NCI-H1930 (cell line): Measurements from ENCODE around the gene GNG7.
"Not testable (repeated sequence)": the region's sequence is repeated elsewhere in the genome, so short reads cannot be mapped to it uniquely, and the experiment has no call there.

Experiments
- DNase-seq, 2 experiments: peaks; one replicate each; lab custom pipeline; 2025; lab: John Stamatoyannopoulos, UW

Gene GNG7

DNA sequence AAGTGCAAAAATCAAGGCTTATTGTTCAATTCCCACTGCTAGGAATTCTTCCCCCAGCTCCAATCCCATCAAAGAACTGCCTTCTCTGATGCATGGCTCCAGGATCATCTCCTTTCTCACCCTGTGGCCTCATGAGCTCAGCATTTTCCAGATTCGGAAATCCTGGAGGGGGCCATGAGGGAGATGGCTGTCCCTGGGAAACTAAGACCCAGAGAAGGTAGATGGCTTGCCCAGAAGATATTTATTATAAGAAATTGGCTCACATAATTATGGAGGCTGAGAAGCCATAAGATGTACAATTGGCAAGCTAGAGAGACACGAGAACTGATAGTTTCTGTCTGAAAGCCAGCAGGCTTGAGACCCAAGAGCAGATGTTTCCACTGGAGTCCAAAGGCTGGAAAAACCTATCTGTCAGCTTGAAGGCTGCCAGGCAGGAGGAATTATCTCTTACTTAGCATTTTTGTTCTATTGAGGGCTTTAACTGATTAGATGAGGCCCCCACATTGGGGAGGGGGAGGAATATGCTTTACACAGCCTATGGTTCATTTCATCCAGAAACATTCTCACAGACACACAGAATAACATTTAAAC lies 168.0 kb downstream of the GNG7 start:
- DNase-seq = no peak

DNA sequence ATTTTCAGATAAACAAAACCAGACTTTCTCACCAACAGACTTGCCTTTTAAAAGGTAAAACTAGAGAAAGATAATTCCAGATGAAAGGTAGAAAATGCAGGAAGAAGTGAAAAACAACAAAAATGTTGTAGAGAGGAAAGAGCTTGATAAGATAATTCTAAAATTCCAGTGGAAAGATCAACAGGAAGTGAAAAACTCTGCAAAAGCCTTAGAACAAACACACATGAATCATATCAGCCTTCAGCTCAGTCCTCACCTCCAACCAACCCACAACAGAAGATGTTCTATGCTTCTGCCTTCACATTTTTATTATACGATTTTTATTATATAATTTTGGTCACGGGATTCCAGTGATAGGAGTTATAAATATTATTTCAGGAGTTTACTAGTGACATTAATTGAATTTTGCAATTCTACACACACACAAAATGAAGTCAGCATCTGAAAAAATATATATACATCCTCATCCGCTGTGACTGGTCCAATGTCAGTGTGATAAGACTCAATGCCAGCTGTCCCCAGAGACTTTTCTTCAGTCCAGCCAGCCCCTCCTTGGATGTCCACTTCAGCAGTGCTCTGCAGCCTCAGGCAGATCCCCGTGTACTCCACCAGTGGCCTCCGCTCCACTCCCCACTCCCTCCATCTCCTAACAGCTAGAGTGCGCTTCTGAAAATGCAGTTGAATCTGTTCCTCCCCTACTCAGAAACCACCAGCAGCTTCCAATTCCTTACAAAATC lies 168.6 kb downstream of the GNG7 start:
- DNase-seq = no peak

DNA sequence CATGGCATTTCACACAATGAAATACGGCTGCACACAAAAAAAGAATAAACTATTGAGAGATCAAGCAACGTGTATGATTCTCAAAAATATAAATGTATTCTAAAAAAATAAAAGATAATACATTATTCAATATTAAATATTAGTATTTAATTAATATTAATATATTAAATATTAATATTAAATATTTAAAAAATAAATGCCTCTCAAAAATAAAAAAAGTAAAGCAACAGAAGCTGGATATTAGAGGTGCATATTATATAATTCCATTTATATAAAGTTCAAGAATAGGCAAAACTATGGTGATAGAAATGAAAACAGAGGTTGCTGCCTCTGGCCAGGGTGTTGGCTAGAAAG lies 169.4 kb downstream of the GNG7 start:
- no peak for DNase-seq

DNA sequence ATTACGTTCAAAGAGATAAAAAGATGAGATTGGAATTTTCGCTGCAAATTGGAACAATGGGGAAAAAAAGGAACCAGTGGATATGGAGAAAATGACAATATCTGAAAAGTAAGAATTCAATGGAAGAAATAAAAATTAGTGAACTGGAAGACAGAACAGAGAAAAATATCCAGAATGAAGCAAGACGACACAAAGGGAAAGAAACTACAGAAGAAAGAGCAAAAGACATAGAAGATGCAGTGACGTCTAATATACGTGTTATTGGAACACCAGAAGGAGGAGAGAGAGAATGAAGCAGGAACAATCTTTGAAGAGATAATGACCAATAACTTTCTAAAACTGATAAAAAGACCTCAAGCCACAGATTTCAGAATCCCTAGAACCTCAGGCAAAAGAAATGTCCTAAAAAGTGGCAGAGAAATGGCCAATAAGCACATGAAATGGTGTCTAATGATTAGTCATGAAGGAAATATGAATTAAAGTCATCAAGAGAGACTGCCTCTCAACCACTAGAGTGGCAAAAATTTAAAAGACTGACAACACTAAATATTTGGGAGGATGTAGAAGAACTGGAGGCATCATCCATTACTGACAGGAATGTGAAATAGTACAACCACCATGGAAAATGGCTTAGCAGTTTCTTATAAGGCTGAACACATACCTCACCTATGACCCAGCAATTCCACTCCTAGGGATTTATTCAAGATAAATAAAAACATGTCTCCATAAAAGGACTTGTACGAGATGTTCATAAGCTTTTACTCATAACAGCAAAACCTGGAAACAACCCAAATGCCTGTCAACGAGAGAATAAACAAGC lies 170.0 kb downstream of the GNG7 start:
- no peak for DNase-seq

DNA sequence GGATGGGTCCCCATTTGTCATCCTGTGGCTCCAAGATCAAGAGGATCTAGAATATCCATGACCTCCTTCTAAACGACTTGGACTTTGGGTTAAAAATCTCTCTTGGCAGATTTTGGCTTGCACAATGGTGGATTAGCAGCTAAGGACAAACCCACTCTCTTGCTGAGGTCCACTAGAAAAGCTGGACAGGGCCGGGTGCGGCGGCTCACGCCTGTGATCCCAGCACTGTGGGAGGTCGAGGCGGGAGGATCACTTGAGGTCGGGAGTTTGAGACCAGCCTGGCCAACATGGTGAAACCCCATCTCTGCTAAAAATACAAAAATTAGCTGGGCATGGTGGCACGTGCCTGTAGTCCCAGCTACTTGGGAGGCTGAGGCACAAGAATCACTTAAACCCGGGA lies 172.6 kb downstream of the GNG7 start:
- DNase-seq = not testable (repeated sequence)

DNA sequence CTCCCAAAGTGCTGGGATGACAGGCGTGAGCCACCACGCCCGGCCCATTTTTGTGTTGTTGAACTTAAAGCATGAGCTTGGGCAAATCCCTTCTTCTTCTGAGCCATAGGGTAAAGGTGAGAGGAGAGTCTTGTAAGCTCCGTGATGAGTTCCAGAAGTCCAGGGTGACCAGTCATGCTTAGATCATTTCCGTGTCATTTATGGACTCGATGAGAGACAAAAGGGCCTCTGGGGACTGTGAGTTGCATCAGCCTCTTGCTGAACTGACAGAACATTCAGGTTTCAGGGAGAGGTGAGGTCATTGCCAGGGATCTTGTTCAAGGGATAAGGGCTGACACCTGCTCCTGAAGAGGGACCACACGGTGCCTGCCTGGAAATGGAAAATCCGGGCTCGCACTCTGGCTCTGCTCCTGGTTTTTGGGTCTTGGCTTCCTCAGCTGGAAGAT lies 173.0 kb downstream of the GNG7 start:
- DNase-seq = peak in 1 of 2 experiments; percentile 47

DNA sequence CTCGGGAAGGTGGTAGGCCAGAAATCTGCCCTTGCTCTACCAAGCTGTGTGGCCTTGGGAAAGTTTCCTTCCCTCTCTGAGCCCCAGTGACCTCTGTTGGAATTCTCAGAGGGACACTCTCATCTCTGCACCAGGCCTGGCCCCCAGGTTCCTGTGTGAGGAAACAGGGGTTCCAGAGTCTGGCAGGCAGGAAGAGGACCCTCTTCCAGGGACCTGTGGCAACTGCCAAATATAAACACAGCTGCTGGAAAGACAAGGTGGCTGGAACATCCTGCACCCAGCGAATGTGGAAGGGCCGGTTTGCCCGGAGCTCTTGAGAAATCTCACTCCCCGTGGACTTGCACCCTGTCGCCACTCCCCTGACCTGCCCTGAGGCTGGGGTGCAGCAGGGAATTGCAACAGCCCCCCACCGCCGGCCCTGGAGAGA lies 173.8 kb downstream of the GNG7 start:
- DNase-seq = no peak

DNA sequence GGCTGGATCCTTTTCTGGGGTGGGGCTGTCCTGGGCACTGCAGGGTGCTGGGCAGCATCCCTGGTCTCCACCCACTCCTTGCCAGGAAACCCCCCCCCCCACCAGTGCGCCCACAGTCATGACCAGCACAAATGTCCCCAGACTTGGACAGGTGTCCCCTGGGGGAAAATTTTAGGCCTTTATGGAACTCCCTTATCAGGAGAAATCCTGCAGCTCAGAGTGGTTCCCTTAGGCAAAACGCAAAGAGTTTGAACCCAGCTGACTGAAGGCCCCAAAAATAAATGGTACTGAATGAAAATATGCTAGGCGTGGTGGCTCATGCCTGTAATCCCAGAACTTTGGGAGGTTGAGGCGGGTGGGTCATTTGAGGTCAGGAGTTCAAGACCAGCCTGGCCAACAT lies 174.8 kb downstream of the GNG7 start:
- no peak for DNase-seq

DNA sequence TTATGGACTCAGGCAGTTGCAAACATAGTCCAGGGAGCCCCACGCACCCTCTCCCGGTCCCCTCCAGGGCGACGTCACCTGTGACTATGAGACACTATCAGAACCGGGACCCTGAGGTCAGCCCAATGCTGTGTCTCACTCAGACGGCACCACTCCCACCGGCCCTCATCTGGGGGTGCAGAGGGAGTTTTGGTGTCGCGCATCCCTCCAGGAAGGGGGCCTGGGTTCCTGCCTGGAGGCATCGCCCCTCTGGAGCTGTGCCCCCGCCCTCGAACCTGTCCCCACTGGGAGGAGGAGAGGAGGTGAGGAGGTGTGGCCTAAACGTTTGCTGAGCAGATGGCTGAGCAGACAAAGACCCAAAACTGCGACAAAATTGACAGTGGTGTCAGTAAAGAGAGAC lies 175.3 kb downstream of the GNG7 start:
- DNase-seq = no peak

DNA sequence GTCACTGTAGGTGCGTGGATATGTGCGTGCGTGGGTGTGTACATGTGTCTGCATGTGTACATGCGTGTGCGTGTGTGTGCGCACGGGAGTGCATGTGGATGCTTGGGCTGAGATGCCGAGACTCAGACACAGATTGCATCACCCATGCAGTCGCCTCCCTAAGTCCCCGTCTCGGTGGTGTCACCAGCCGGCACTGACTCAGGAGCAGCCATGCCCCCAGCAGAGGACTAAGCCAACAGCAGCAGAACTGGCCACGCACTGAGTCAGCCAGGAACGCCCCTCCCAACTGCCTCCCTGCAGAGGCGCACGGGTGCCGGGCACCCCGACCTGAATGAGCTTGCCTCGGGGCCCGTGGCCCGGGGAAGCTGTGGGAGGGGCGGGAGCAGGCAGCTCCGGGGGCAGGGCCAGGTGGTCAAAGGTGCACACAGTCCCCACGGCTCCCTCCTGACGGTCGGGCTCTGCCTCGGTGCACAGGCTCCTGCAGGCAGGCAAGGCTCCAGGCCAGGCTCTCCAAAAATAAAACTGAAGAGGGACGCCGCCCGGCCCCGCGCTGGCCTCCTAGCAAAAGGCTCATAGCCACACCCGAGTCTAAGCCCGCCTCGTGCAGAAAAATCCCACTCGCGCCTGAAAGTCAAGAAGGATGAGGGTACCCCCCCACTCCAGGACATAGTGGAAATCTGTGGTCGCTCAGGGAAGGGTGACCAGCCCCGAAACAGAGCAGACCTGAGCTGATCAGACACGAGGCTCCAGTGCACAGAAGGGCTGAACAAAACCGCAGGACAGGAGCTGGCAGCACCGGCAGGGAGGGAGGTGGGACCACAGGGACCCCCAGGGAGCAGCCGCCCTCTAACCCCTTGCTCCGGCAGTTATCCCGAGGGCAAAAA lies 177.4 kb downstream of the GNG7 start:
- no peak for DNase-seq

DNA sequence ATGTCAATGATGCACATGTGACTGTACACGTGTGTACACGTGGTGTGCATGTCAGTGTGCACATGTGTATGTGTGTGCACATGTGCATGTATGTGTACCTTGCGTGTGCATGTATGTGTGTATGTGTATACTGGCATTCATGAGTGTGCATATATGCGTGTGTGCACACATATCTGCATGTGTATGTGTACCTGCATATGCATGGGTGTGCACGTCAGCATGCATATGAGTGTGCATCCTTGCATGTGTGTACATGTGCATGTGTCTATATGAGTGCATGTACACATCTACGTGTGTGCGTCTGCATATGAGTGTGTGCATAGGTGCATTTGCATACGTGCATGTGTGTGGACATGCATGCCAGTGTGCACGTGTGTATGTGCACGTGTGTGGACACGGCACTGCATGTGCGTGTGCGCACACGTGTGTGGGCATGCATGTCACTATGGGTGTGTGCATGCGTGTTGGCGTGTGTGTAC lies 178.1 kb downstream of the GNG7 start:
- DNase-seq = no peak

DNA sequence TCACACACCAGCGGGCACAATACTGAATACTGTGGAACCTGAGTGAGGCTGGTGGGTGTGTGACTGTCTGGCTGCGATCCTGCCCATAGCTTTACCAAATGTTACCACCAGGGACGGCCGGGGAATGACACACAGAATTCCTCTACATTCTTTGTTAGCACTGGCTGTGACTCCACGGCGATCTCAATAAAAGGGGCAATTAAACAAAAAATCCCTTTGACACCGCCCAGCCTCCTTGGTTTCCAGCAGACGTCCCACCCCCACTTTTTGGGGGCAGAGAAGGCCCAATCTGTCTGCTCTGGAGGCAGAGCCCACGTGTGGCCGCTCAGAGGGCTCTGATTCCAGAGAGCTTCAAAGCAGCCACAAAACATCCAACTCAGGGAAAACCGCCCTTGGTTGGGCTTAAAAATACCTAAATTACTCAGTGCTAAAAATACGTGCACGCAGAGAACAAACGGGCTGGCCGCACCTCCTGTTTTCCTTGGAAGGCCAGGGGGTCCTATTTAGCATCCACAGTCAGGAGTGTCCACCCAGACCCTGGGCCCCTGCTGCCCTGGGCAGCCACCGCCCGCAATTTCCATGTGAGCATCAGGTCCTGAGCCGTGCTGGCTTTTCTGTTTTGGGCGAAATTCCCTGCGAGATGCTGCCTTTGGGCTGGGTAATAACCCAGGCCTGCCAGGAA lies 178.7 kb downstream of the GNG7 start:
- no peak for DNase-seq

DNA sequence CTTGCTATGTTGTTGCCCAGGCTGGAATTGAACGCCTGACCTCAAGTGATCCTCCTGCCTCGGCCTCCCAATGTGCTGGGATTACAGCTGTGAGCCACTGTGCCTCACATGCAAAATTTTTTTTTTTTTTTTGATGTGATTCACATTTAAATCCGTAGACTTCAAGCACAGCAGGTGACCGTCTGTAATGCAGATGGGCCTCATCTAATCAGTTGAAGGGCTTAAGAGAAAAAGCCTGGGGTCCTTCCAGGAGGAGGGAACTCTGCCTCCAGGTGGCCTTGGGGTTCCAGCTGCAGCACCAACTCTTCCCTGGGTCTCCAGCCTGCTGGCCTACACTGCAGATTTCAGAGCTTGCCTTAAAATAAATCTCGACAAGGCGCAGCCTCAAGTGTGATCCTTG lies 183.0 kb downstream of the GNG7 start:
- DNase-seq = no peak

DNA sequence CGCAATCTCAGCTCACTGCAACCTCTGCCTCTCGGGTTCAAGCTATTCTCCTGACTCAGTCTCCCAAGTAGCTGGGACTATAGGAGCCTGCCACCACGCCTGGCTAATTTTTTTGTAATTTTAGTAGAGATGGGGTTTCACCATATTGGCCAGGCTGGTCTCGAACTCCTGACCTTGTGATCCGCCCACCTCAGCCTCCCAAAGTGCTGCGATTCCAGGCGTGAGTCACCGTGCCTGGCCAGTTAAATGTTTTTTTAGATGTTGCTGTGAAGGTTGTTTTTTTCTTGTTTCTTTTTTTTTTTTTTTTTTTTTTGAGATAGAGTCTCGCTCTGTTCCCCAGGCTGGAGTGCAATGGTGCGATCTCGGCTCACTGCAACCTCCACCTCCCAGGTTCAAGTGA lies 183.6 kb downstream of the GNG7 start:
- not testable (repeated sequence) for DNase-seq

DNA sequence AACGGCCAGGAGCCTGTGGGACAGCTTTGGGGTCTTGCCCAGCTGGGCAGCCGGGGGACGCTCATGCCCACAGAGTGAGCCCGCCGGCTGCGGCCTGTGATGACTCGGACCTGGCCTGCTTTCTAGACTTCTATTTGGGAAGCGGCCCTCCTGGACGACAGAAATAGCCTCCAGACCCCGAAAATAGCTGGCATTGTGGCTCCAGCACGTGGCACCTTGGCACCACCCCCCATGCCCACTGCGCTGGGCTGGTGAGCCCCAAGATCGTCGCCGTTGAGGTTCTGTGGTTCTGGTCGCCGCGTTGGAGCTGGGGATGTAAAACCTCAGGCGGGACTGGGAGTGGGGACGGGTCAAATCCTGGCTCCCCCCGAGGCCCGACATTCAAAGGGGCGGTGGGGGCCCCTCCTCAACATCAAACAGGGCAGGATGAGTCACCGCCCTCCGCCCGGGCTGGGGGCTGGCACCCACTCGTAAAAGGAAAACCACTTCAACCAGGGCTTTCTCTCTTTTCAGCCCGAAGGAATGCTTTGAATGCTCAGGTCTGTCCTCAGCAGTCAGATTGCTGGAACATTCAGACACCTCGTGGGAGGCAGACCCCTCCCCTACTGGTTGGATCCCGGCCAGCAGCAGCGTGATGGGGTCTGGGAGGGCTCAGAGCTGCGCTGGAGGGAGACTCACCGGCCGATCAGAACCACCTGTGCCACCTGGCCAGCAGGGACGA lies 184.5 kb downstream of the GNG7 start:
- no peak for DNase-seq

DNA sequence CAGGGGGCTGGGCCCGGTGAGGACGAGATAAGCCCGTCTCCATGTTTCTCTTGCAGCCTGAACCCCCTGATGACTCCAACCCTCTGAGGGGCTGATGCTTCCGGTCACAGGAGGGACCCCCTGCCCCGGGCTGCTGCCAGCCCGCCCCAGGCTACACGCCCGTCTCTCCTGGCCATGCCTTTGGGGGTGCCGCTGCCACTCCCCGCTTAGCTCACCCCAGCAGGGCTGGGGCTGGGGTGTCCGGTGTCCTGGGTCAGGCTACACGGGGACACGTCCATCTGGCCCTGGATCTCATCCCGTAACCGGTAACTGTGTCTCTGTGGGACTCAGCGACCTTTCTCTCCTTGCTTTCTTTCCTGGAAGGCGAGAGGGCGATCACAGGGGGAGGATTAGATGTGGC lies 185.8 kb downstream of the GNG7 start:
- DNase-seq = no peak

DNA sequence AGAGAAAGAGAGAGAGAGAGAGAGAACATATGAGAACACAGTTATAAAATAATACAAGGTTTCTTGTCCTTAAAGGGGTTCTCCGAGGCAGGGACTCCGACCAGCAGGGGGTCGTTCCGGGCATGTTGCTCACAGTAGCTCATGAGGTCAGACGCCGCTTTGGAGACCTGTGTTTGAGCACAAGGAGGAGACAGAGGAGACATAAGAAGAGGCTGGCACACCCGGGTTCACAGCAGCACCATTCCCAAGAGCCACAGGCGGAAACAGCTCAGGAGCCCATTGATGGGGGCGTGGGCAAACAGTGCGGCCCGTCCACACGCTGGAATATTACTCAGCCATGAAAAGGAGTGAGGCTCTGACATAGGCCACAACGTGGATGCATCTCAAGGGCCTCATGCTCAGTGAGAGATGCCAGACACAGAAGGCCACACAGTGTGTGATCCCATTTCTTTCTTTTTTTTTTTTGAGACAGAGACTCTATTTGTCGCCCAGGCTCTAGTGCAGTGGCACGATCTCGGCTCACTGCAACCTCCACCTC lies 187.4 kb downstream of the GNG7 start:
- no peak for DNase-seq

DNA sequence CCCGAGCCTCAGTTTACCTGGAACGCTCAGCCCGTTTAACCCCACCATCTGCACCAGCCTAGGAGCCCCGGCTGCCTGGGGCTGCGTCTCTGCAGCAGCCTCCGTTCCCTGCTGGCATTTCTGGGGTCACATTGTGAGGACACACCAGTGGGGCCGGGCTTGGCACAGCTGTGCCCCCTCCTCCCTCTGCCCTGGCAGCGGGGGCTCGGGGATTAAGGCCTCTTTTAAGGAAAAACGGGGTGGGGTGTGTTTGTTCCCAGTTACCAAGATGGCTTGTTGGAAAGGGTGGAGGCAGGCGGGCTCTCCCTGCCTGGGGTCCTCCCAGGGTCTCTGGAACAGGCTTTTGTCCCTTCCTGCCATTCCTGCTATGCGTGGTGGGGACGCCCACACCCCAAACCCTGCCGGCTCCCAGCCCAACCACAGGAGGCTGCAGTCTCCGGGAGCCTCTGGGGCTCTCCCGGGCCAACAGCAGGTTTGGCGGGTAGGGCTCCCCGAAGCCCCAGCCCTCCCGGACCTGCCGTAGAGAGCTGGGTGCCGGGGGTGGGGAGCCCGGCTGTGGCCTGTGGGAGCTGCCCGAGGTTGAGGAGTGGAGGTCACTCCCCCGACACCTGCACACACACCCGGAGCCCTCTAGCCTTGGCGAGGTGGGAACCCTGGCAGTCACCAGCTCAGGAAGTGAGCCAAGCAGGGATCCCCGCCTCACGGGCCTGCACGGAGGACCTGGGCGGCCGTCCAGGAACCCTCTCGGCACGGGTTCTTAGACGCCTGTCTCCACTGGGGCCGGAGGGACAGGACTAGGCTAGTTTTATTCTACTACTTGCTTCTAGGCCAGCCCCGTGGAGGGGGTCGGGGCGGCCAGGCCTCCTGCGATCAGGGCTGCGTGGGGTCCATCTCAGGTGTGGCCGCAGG lies 189.7 kb downstream of the GNG7 start:
- DNase-seq = no peak

DNA sequence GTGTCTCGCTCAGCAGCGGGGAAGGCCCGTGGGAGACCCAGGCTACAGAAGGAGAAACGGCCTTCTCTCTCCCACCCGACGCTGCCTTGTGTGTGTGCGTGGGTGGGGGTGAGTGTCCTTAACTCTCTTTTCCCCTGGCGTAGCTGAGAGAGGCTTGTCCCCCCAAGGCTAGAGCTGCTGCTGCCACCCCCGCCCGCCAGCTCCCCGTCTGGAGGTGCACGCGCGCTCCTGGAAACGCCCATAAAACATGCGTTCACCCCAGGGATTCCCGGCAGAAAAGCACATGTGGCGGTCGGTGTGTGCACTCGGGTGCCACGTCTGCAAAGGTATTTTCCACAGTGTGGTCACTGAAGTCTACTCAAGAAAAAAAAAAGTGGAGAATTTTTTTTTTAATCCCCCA lies 190.5 kb downstream of the GNG7 start:
- DNase-seq = no peak
